GM21619 (cell line): ENCODE results near the gene CHCHD4.
"Not testable (repeated sequence)": the region's sequence is repeated elsewhere in the genome, so short reads cannot be mapped to it uniquely, and the experiment has no call there.

Experiments used
- ATAC-seq: cut with Tn5 transposase; IDR thresholded peaks from one replicate; pipeline ENCODE4 v1.9.1; 2021; ENCODE audit not compliant: unreplicated experiment

CHCHD4 gene

DNA sequence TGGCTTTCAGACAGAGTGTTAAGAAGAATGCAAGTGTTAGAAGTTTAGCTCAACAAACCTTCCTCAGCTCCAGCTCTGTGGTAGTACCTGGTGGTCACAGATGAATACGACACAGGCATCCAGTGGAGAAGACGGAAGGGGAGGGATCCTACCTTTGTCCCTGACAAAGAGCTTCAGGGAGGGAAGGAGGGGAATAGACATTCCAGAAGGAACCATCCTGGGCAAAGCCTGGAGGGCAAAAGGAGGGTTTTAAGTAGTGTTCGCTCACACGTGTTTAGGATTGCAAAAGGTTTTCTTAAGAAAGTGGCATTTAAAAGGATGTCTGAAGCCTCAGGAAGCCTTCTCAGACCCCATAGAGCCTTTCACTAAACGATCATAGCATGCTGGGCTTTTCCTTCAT lies 2.8 kb downstream of the CHCHD4 start:
- ATAC-seq: no peak

GRCh38 chr3:14120921-14121448 lies 3.7 kb downstream of the CHCHD4 start:
- not testable (repeated sequence) for ATAC-seq

DNA sequence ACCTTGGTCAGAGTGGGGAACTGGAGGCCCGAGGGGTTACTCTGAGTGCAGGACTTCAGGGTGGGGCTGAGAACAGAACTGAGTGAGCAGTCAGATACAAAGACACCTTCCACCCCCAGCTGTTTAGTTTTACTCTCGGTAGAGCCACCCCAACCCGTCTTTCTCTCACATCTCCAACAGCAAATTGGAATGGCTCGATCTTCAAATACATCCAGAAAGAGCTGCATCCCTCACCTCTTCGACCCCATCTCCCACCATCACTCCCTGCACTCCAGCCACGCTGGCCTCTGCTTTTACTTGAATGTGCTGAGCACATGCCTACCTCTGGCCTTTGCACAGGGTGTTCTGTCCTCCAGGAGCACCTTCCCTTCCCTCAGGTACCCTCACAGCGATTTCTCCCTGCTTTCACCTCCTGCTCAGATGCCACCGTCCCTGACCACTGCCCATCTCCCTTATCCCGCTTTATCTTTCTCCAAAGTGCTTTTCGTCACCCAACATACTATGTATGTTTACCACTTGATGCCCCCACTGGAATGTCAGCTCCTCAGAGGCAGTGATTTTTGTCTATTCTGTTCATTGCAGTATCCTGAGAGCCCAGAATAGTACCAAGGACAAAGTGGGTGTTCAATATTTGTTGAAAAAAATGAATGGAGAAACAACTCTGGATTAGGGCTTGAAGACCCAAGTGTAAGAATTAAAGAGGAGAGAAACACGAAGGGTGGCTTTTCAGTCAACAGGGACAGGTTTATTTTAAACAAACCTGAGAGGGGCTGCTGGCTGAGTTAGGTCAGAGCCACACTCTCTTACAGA lies 4.4 kb downstream of the CHCHD4 start:
- no peak for ATAC-seq

DNA sequence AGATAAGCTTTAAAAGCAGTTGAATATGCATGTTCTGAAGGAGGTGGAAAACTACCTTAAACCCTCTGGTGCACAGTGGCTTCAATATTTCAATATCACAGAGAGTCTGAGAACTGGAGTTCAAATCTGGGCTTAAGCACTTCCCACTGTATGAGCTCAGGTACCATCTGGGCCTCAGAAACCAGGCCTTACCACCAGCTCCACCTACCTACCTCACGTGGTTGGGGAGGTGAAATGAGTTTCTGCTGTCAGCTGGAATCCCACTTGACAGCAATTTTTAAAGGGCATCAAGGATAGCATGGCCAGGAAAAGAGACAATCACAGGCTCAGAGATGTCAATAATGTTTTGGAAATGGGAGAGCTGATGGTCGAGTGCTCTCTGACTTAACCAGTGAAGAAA lies 5.0 kb downstream of the CHCHD4 start:
- ATAC-seq: no peak

DNA sequence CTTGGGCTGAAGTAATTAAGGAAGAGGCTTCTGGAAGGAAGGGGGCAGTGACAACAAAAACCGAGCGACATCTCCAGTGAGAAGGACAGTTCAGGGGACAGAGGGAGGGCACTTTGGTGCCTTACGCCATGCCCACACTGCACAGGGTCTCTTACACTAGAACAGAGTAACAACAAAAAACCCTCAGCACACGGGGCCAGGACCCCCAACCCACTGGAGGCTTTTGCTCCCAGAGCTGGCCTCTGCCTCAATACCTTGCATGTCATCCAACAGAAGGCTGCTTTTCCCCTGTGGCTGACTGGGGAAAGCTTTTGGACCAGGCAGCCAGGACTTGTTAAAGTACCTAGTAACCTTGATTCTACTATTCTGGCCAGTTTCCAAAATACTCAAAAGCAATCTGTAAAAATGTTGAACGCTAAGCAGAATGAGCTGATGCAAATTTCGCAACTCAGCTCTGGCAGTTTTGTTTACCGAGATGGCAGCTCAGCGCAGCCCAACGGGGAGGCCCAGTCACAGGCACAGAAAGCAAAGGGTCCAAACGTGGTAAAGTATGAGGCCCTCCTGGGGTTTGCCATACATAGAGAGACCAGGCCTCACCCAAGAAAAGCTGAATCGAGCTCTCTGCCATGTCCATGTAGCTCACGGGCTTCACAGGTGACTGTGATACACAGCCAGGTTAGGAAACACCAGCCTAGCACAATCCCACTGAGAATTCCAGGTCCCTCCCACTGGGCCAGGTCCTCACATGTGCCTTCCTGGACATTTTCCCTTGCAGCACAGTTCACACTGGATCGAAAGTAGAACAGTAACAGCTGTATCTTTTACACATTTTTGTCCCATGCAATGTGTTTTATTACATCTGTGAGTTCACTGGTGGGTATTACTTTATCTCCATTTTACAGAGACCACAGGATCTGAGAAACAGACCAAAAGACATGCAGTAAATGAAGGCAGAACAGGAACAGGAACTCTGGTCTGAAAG lies 6.0 kb downstream of the CHCHD4 start:
- ATAC-seq: no peak

DNA sequence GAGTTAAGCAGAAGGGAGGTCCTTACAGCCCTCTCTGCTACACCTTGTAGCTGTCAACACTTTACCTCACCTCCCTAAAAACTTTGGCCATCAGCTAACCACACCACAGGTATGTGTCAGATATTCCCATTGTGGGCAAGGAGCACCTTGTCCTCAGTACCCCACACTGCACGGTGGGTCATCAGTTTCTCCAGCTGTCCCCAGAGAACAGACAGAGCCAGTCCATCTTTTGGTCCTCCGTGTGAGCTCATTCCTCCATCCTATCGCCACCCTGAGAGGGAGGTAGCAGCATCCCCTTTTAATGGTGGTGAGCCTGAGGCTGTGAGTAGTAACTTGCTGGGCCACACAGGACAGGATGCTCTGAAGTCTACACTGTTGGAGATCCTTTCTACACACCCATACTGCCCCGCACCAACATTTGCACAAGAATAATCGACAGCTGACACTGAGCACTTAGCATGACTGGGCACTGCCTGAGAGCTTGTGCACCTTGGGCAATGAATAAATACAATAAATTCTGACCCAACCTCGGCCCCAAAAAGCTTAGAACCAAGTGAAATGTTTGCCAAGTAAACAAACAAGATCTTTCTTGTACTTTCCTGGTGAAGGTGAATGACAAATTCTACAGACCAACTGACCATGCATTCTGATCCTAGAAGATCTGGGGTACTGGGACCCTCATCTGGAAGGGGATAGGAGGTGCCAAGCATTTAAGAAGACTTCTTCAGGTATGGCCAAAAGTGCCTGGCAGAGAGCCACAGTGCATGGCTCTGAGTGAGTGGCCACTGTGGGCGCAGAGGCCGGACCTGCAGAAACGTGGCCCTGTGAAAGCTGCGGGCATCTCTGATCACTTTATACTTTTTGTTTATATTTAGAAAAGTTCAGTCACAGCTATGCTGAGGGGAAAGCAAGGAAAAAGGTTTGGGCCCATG lies 6.9 kb downstream of the CHCHD4 start:
- no peak for ATAC-seq

DNA sequence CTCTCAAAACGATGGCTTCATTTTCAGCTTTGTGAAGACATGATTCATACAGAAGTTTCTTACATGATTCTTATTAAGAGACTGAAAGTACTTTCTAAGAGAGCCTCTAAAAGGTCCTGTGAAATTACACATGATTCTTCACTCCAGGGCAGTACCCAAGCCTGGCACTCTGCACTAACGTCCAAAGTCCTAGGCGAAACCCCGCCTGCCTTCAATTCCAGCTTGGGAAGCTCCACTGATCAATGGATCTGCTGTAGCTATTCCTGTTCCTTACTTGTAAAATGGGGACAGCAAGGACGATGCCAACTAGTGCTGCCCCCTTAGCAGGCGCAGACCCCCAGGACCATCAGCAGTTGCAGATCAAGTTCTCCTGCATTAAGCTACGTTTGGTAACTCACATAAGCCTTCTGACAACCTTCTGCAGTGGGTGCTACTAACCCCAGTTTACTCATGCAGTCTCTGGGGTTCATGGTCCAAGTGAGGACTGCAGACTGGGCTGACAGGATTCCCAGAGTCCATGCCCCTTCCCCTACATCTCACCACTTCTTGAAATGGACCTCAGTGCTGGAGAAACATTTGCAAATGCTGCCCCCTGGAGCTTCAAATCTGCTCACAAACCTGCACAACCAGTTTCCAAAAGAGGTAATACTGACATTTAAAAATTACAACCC lies 10.6 kb downstream of the CHCHD4 start:
- no peak for ATAC-seq

DNA sequence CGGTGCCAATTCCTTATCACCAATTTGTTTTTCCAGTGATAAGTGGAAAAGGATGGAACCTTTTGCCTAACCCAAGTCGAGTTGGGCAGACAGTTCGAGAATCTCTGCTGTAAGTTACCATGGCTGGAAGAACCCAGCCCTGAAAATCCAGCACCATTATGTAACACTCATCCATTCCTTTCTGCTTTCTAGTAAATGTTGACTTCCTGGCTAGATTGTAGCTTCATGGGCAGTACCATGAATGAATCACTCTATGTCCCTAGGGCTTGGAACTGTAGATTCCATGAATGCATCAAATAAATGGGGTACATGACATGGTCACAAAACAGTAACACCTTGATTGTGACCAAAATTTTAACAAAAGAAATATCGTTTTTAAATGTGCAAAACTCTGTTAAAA lies 14.0 kb downstream of the CHCHD4 start:
- no peak for ATAC-seq

GRCh38 chr3:14109821-14110220 lies 14.8 kb downstream of the CHCHD4 start:
- not testable (repeated sequence) for ATAC-seq

- no peak for ATAC-seq
Measured at GRCh38 chr3:14097616-14098391, 26.9 kb downstream of the CHCHD4 start.

DNA sequence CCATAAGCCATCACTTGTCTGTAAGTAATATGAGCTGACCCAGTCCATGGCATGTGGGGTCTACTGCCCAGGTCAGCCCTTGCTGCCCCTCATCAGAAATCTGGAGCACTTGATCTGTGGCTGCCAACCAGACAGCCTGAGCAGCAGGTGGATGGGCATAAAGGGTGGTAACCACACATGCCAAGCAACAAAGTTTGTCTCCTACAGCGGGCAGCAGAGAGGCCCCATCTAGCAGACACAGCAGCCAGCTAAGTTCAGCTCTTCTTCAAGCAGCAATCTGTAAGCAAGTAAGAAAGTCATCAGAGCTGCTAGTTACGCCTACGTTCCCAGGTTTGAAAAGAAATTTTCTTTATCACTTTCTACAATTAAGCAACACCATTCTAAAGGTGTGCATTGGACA lies 27.9 kb downstream of the CHCHD4 start:
- ATAC-seq: no peak

GRCh38 chr3:14093831-14094230 lies 30.8 kb downstream of the CHCHD4 start:
- no peak for ATAC-seq

DNA sequence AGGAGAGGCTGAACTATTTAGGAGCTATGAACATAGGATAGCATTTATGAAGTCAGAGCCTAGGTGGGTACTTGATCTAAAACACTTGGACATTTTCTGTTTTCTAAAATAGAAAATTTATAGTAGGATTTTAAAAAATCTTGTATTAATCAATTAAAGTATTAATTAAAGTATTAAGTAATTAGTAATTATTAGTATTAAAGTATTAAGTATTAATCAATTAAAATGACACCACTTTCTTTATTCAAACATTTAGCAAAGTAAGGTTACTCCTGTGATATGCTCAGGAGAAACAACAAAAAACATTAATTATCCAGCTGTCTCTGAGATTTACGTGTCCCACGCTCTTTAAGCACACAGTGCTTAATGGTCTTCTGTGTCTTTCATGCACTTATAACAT lies 32.2 kb downstream of the CHCHD4 start:
- ATAC-seq: no peak

DNA sequence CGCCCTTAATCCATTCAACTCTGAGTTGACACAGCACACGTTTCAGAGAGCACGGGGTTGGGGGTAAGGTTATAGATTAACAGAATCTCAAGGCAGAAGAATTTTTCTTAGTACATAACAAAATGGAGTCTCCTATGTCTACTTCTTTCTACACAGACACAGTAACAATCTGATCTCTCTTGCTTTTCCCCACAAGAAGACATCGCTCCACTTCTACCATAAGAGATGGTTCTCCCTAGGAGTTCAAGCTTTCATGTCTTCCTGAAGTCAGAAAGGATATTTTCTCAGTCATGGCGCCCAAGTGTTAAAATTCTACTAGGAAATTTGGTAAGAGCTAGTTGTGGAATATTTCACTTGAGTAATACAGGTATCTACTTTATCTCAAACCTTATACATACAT lies 32.7 kb downstream of the CHCHD4 start:
- ATAC-seq: not testable (repeated sequence)

DNA sequence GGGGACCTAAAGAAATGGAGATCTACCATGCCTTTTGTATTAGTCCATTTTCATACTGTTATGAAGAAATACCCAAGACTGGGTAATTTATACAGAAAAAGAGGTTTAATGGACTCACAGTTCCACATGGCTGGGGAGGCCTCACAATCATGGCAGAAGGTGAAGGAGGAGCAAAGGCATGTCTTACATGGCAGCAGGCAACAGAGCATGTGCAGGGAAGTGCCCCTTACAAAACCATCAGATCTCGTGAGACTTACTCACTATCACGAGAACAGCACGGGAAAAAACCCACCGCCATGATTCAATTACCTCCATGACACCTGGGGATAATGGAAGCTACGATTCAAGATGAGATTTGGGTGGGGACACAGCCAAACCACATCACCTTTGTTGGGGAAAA lies 37.2 kb downstream of the CHCHD4 start:
- not testable (repeated sequence) for ATAC-seq

DNA sequence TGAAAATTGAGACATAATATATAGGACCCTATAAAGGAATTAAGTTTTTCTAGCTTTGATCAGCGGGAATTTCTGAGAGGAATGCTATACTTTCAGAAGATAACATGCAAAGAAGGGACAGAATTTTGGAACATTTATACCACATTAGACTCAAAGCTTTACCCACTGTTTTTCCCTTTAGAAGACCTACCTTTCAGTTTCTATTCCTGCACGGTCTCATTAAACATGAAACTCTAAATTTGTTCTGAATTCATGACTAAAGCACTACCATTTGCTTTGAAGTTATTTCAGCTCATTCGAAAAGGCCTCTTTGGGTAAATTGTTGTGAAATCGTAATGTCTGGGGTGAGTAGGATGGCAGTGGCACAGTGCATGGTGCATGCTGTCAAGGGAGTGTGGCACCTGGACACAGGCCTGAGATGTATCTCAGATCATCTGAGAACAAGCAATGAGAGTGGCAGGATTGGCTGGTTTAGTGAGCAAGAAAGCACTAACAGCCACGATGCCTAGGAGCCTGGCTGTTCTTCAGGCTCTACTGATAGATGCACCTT lies 42.5 kb downstream of the CHCHD4 start:
- no peak for ATAC-seq

DNA sequence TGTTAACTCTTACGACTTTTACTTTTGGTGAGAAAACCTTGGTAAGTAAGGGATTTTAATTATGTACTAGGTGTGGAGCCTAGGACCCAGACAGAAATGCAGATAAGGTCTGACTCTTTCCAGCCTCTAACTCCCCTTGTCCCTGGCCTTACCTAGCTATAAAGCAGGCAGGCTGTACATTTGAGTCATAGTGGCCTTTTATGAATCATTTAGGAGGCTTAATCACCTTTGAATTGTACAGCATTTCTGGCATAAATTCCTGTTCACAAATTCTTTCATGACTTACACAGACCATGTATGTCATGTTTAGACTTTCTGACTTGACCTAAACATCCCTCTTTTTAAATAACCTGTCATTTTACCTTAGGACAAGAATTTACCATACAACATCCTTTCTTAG lies 47.4 kb downstream of the CHCHD4 start:
- no peak for ATAC-seq

DNA sequence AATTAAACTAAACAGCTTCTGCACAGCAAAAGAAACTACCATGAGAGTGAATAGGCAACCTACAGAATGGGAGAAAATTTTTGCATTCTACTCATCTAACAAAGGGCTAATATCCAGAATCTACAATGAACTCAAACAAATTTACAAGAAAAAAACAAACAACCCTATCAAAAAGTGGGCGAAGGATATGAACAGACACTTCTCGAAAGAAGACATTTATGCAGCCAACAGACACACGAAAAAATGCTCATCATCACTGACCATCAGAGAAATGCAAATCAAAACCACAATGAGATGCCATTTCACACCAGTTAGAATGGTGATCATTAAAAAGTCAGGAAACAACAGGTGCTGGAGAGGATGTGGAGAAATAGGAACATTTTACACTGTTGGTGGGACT lies 49.4 kb downstream of the CHCHD4 start:
- ATAC-seq: not testable (repeated sequence)

DNA sequence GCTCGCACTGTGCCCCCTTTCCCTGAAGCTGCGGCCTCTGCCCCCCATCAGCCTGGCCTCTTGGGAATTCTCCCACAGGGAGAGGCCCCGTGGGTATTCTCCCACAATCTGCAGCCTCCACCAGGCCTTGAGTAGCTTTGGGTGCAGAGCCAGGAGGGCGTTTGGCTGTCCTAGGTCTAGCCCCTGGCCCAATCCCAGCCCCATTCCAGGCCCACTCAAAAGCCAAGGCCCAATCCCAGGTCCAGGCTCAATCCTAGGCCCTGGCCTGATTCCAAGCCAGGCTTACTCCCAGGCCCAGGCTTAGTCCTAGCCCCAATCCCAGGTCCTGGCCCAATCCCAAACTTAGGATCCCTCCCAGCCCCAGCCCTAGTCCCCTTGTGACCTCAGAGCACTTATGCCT lies 59.8 kb downstream of the CHCHD4 start:
- ATAC-seq: no peak
